Activated naive CD4-positive, alpha-beta T cell treated with anti-CD3 and anti-CD28 coated beads, Interleukin-2, amount 50 U/mL, for 24 hours (primary cell): ENCODE measurements around the gene SYNJ2.

Source experiments
- H3K27ac Mint-ChIP-seq: one replicate; pipeline ENCODE4 v1.8.0; 2021; ENCODE audit warnings: mild to moderate bottlenecking, mixed read lengths
- H3K27me3 Mint-ChIP-seq: one replicate; pipeline ENCODE4 v1.8.0; 2021; ENCODE audit warnings: mixed read lengths
- H3K36me3 Mint-ChIP-seq: one replicate; pipeline ENCODE4 v1.8.0; 2021; ENCODE audit warnings: mixed read lengths
- H3K4me1 Mint-ChIP-seq: one replicate; pipeline ENCODE4 v1.8.0; 2021; ENCODE audit warnings: mixed read lengths
- H3K4me3 Mint-ChIP-seq: one replicate; pipeline ENCODE4 v1.8.0; 2021; ENCODE audit warnings: mild to moderate bottlenecking, mixed read lengths
- H3K9me3 Mint-ChIP-seq: one replicate; pipeline ENCODE4 v1.8.0; 2021; ENCODE audit warnings: mixed read lengths

Gene SYNJ2

GRCh38 chr6:158053377-158054313, 72.0 kb downstream of the SYNJ2 start:
- H3K27ac Mint-ChIP-seq, result peak overlapping the region; percentile 61
- H3K27me3 Mint-ChIP-seq, result no peaks in the 10 kb centered on the region
- H3K9me3 Mint-ChIP-seq, result no peaks in the 10 kb centered on the region
- H3K4me3 Mint-ChIP-seq, result no peak overlapping the region
- H3K4me1 Mint-ChIP-seq, result peaks cover 39% of the 10 kb centered on the region
- H3K36me3 Mint-ChIP-seq, result peaks cover 17% of the 10 kb centered on the region

- Mint-ChIP-seq H3K4me1 (peaks cover 53% of the 10 kb centered on the region), H3K27ac (no peak overlapping the region), H3K27me3 (no peaks in the 10 kb centered on the region), H3K9me3 (no peaks in the 10 kb centered on the region), H3K36me3 (peaks cover 12% of the 10 kb centered on the region), H3K4me3 (no peak overlapping the region)
These were observed 74.7 kb downstream of the SYNJ2 start for GRCh38 chr6:158056355-158056754.

GRCh38 chr6:158056804-158057203, 75.1 kb downstream of the SYNJ2 start:
- Mint-ChIP-seq H3K27me3 (no peaks in the 10 kb centered on the region), H3K4me3 (no peak overlapping the region), H3K27ac (no peak overlapping the region), H3K36me3 (peaks cover 12% of the 10 kb centered on the region), H3K9me3 (no peaks in the 10 kb centered on the region), H3K4me1 (peaks cover 53% of the 10 kb centered on the region)

- Mint-ChIP-seq H3K4me1 (peaks cover 49% of the 10 kb centered on the region), H3K4me3 (peak overlapping the region; percentile 55), H3K27me3 (no peaks in the 10 kb centered on the region), H3K9me3 (no peaks in the 10 kb centered on the region), H3K36me3 (peaks cover 12% of the 10 kb centered on the region), H3K27ac (peak overlapping the region; percentile 97)
These were observed 75.7 kb downstream of the SYNJ2 start for GRCh38 chr6:158057213-158057987.

- H3K9me3 Mint-ChIP-seq, result no peaks in the 10 kb centered on the region
- no peak overlapping the region for H3K4me3 Mint-ChIP-seq
- H3K27me3 Mint-ChIP-seq, result no peaks in the 10 kb centered on the region
- peaks cover 42% of the 10 kb centered on the region for H3K4me1 Mint-ChIP-seq
- H3K36me3 Mint-ChIP-seq, result peaks cover 12% of the 10 kb centered on the region
- H3K27ac Mint-ChIP-seq, result peak overlapping the region; percentile 97
These were observed 76.5 kb downstream of the SYNJ2 start for GRCh38 chr6:158058171-158058651.

- peaks cover 33% of the 10 kb centered on the region for H3K4me1 Mint-ChIP-seq
- H3K36me3 Mint-ChIP-seq, result peaks cover 8% of the 10 kb centered on the region
- H3K9me3 Mint-ChIP-seq, result no peaks in the 10 kb centered on the region
- H3K27me3 Mint-ChIP-seq, result no peaks in the 10 kb centered on the region
- peak overlapping the region; percentile 62 for H3K27ac Mint-ChIP-seq
- H3K4me3 Mint-ChIP-seq, result no peak overlapping the region
These were observed 77.4 kb downstream of the SYNJ2 start for GRCh38 chr6:158059108-158059507.

GRCh38 chr6:158060455-158061360, 79.0 kb downstream of the SYNJ2 start:
- peak overlapping the region; percentile 74 for H3K27ac Mint-ChIP-seq
- no peak overlapping the region for H3K4me3 Mint-ChIP-seq
- H3K27me3 Mint-ChIP-seq, result no peaks in the 10 kb centered on the region
- peaks cover 31% of the 10 kb centered on the region for H3K4me1 Mint-ChIP-seq
- no peaks in the 10 kb centered on the region for H3K9me3 Mint-ChIP-seq
- H3K36me3 Mint-ChIP-seq, result peaks cover 7% of the 10 kb centered on the region

- no peak overlapping the region for H3K4me3 Mint-ChIP-seq
- no peaks in the 10 kb centered on the region for H3K27me3 Mint-ChIP-seq
- H3K9me3 Mint-ChIP-seq, result no peaks in the 10 kb centered on the region
- peaks cover 7% of the 10 kb centered on the region for H3K36me3 Mint-ChIP-seq
- H3K27ac Mint-ChIP-seq, result no peak overlapping the region
- H3K4me1 Mint-ChIP-seq, result peaks cover 31% of the 10 kb centered on the region
These were observed 79.7 kb downstream of the SYNJ2 start for GRCh38 chr6:158061361-158061708.

- H3K9me3 Mint-ChIP-seq, result no peaks in the 10 kb centered on the region
- H3K27me3 Mint-ChIP-seq, result no peaks in the 10 kb centered on the region
- H3K4me1 Mint-ChIP-seq, result peaks cover 31% of the 10 kb centered on the region
- no peak overlapping the region for H3K27ac Mint-ChIP-seq
- peaks cover 7% of the 10 kb centered on the region for H3K36me3 Mint-ChIP-seq
- no peak overlapping the region for H3K4me3 Mint-ChIP-seq
These were observed 80.2 kb downstream of the SYNJ2 start for GRCh38 chr6:158061709-158062461.

- H3K4me3 Mint-ChIP-seq, result no peak overlapping the region
- H3K9me3 Mint-ChIP-seq, result no peaks in the 10 kb centered on the region
- H3K27ac Mint-ChIP-seq, result no peak overlapping the region
- H3K36me3 Mint-ChIP-seq, result peaks cover 3% of the 10 kb centered on the region
- H3K4me1 Mint-ChIP-seq, result peaks cover 13% of the 10 kb centered on the region
- no peaks in the 10 kb centered on the region for H3K27me3 Mint-ChIP-seq
These were observed 82.1 kb downstream of the SYNJ2 start for GRCh38 chr6:158063736-158064135.

- Mint-ChIP-seq H3K27me3 (no peaks in the 10 kb centered on the region), H3K9me3 (no peaks in the 10 kb centered on the region), H3K4me1 (peaks cover 7% of the 10 kb centered on the region), H3K36me3 (peaks cover 3% of the 10 kb centered on the region), H3K4me3 (no peak overlapping the region), H3K27ac (no peak overlapping the region)
These were observed 83.1 kb downstream of the SYNJ2 start for GRCh38 chr6:158064725-158065251.

GRCh38 chr6:158066136-158066781, 84.6 kb downstream of the SYNJ2 start:
- H3K27me3 Mint-ChIP-seq, result no peaks in the 10 kb centered on the region
- H3K9me3 Mint-ChIP-seq, result no peaks in the 10 kb centered on the region
- peaks cover 3% of the 10 kb centered on the region for H3K36me3 Mint-ChIP-seq
- no peaks in the 10 kb centered on the region for H3K4me1 Mint-ChIP-seq
- no peak overlapping the region for H3K4me3 Mint-ChIP-seq
- H3K27ac Mint-ChIP-seq, result no peak overlapping the region

- Mint-ChIP-seq H3K27ac (no peak overlapping the region), H3K36me3 (no peaks in the 10 kb centered on the region), H3K4me1 (peaks cover 6% of the 10 kb centered on the region), H3K27me3 (no peaks in the 10 kb centered on the region), H3K9me3 (no peaks in the 10 kb centered on the region), H3K4me3 (no peak overlapping the region)
These were observed 85.9 kb downstream of the SYNJ2 start for GRCh38 chr6:158067436-158068015.
